ENCODE results near the gene PEX11B. TPM values are rescaled to one million over a fixed set of nuclear protein-coding genes. Genes with fewer than 3 reads are reported as not detected.

The PEX11B gene
- total RNA-seq, 1 donor from 2014 or later: 24.4 TPM

GRCh38 chr1:145951526-145951925 lies 33.0 kb upstream of the PEX11B start:
- intact Hi-C loops (cut with micrococcal nuclease): no loop called here
- no peaks in the 10 kb centered on the region for H3K27me3 ChIP-seq (ENCODE audit: low read depth)
- H3K9me3 ChIP-seq (replicated peaks): no peaks in the 10 kb centered on the region
- H3K36me3 ChIP-seq: peaks cover 20% of the 10 kb centered on the region
- no peak for DNase-seq
- H3K27ac ChIP-seq (replicated peaks): no peak overlapping the region
- TF ChIP-seq, protein P1, sequence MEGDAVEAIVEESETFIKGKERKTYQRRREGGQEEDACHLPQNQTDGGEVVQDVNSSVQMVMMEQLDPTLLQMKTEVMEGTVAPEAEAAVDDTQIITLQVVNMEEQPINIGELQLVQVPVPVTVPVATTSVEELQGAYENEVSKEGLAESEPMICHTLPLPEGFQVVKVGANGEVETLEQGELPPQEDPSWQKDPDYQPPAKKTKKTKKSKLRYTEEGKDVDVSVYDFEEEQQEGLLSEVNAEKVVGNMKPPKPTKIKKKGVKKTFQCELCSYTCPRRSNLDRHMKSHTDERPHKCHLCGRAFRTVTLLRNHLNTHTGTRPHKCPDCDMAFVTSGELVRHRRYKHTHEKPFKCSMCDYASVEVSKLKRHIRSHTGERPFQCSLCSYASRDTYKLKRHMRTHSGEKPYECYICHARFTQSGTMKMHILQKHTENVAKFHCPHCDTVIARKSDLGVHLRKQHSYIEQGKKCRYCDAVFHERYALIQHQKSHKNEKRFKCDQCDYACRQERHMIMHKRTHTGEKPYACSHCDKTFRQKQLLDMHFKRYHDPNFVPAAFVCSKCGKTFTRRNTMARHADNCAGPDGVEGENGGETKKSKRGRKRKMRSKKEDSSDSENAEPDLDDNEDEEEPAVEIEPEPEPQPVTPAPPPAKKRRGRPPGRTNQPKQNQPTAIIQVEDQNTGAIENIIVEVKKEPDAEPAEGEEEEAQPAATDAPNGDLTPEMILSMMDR (IDR thresholded peaks at IDR 0.05; ENCODE audit: borderline replicate concordance): no peak
- peaks cover 74% of the 10 kb centered on the region for H3K4me1 ChIP-seq
- H3K4me3 ChIP-seq: no peak overlapping the region

GRCh38 chr1:145949219-145949618 lies 30.7 kb upstream of the PEX11B start:
- peaks cover 36% of the 10 kb centered on the region for H3K36me3 ChIP-seq
- TF ChIP-seq, protein P1 (IDR thresholded peaks at IDR 0.05; ENCODE audit: borderline replicate concordance): no peak
- no peak for DNase-seq
- intact Hi-C loops (cut with micrococcal nuclease): no loop called here
- no peaks in the 10 kb centered on the region for H3K27me3 ChIP-seq (ENCODE audit: low read depth)
- peaks cover 51% of the 10 kb centered on the region for H3K4me1 ChIP-seq
- H3K9me3 ChIP-seq (replicated peaks): no peaks in the 10 kb centered on the region
- H3K4me3 ChIP-seq: no peak overlapping the region
- H3K27ac ChIP-seq (replicated peaks): peak overlapping the region; percentile 62

DNA sequence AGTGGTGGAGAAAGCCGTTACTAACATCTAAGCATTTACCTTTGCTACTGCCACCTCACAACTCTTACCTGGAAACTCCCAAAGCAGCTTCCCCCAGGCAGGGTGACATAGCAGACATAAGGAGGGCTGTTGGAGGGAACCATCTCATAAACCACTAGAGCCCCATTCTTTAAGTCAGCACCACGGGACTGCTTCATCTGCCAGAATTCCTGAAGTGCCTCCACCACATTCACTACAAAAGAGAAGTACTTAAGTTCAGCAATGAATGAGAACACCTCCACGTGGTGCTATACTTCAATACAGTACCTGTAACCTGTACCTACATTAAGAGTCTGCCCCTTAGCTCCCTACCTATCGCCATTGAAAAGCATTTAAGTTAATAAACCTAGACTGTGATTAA lies 29.0 kb upstream of the PEX11B start:
- intact Hi-C loops (cut with micrococcal nuclease): no loop called here
- H3K4me3 ChIP-seq: no peak overlapping the region
- H3K27ac ChIP-seq (replicated peaks): peak overlapping the region; percentile 62
- no peaks in the 10 kb centered on the region for H3K9me3 ChIP-seq (replicated peaks)
- no peaks in the 10 kb centered on the region for H3K27me3 ChIP-seq (ENCODE audit: low read depth)
- DNase-seq: no peak
- peaks cover 52% of the 10 kb centered on the region for H3K36me3 ChIP-seq
- TF ChIP-seq, protein P1 (IDR thresholded peaks at IDR 0.05; ENCODE audit: borderline replicate concordance): no peak
- peaks cover 43% of the 10 kb centered on the region for H3K4me1 ChIP-seq

- DNase-seq: no peak
- TF ChIP-seq, protein P1 (IDR thresholded peaks at IDR 0.05; ENCODE audit: borderline replicate concordance): no peak
- Histone ChIP-seq H3K27me3 (ENCODE audit: low read depth) (no peaks in the 10 kb centered on the region), H3K27ac (replicated peaks) (no peak overlapping the region), H3K4me3 (no peak overlapping the region), H3K9me3 (replicated peaks) (no peaks in the 10 kb centered on the region), H3K36me3 (peaks cover 55% of the 10 kb centered on the region), H3K4me1 (peaks cover 36% of the 10 kb centered on the region)
- intact Hi-C loops (cut with micrococcal nuclease): no loop called here
These were observed 28.0 kb upstream of the PEX11B start for GRCh38 chr1:145946477-145946986.

- Histone ChIP-seq H3K9me3 (replicated peaks) (no peaks in the 10 kb centered on the region), H3K36me3 (peaks cover 67% of the 10 kb centered on the region), H3K27me3 (ENCODE audit: low read depth) (no peaks in the 10 kb centered on the region), H3K4me1 (peaks cover 16% of the 10 kb centered on the region), H3K27ac (replicated peaks) (no peak overlapping the region), H3K4me3 (no peak overlapping the region)
- TF ChIP-seq, protein P1 (IDR thresholded peaks at IDR 0.05; ENCODE audit: borderline replicate concordance): no peak
- intact Hi-C loops (cut with micrococcal nuclease): no loop called here
- no peak for DNase-seq
These were observed 26.0 kb upstream of the PEX11B start for GRCh38 chr1:145944532-145944931.

Measured in left ventricle myocardium inferior (tissue), 1 donor.